ENCODE results near the gene FAM184B. TPM values are rescaled to one million over a fixed set of nuclear protein-coding genes. Genes with fewer than 3 reads are reported as not detected.

The FAM184B gene
- total RNA-seq, 1 donor from 2014 or later: 0.08 TPM

- DNase-seq (ENCODE audit: low spot score): no peak
- TF ChIP-seq, protein P1, sequence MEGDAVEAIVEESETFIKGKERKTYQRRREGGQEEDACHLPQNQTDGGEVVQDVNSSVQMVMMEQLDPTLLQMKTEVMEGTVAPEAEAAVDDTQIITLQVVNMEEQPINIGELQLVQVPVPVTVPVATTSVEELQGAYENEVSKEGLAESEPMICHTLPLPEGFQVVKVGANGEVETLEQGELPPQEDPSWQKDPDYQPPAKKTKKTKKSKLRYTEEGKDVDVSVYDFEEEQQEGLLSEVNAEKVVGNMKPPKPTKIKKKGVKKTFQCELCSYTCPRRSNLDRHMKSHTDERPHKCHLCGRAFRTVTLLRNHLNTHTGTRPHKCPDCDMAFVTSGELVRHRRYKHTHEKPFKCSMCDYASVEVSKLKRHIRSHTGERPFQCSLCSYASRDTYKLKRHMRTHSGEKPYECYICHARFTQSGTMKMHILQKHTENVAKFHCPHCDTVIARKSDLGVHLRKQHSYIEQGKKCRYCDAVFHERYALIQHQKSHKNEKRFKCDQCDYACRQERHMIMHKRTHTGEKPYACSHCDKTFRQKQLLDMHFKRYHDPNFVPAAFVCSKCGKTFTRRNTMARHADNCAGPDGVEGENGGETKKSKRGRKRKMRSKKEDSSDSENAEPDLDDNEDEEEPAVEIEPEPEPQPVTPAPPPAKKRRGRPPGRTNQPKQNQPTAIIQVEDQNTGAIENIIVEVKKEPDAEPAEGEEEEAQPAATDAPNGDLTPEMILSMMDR (IDR thresholded peaks at IDR 0.05; ENCODE audit: unreplicated experiment): no peak
- H3K4me3 Mint-ChIP-seq (ENCODE audit: unreplicated experiment): no peak overlapping the region
- no peaks in the 10 kb centered on the region for H3K9me3 Mint-ChIP-seq (ENCODE audit: unreplicated experiment)
- no peak overlapping the region for H3K27ac Mint-ChIP-seq (ENCODE audit: unreplicated experiment)
- H3K36me3 Mint-ChIP-seq (ENCODE audit: low read depth, unreplicated experiment): no peaks in the 10 kb centered on the region
- H3K4me1 Mint-ChIP-seq (ENCODE audit: unreplicated experiment): no peaks in the 10 kb centered on the region
- H3K27me3 Mint-ChIP-seq (ENCODE audit: unreplicated experiment): no peaks in the 10 kb centered on the region
These were observed 59.7 kb downstream of the FAM184B start for GRCh38 chr4:17721496-17722355.

GRCh38 chr4:17719106-17719505 lies 62.3 kb downstream of the FAM184B start:
- no peaks in the 10 kb centered on the region for H3K4me1 Mint-ChIP-seq (ENCODE audit: unreplicated experiment)
- H3K9me3 Mint-ChIP-seq (ENCODE audit: unreplicated experiment): no peaks in the 10 kb centered on the region
- H3K27me3 Mint-ChIP-seq (ENCODE audit: unreplicated experiment): no peaks in the 10 kb centered on the region
- TF ChIP-seq, protein P1 (IDR thresholded peaks at IDR 0.05; ENCODE audit: unreplicated experiment): no peak
- H3K36me3 Mint-ChIP-seq (ENCODE audit: low read depth, unreplicated experiment): no peaks in the 10 kb centered on the region
- H3K4me3 Mint-ChIP-seq (ENCODE audit: unreplicated experiment): no peak overlapping the region
- DNase-seq (ENCODE audit: low spot score): no peak
- no peak overlapping the region for H3K27ac Mint-ChIP-seq (ENCODE audit: unreplicated experiment)

DNA sequence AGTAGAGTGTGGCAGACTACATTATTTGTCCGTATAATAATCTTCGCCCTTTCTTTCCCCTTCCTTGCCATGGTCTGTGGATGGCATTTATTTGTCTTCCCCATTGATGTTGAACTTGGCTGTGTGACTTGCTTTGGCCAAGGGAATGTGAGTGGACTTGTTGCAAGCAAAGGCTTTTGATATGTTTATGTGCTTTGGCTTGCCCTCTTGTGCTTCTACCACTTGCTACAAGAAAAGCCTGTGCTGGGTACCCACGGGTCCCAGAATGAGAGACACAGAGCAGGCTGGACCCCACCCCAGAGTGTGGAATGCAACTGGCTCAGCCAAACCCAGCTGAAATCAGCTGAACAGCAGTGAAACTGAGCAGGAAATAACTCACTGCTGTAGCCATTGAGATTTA lies 63.0 kb downstream of the FAM184B start:
- no peaks in the 10 kb centered on the region for H3K9me3 Mint-ChIP-seq (ENCODE audit: unreplicated experiment)
- H3K27me3 Mint-ChIP-seq (ENCODE audit: unreplicated experiment): no peaks in the 10 kb centered on the region
- no peak for DNase-seq (ENCODE audit: low spot score)
- no peaks in the 10 kb centered on the region for H3K36me3 Mint-ChIP-seq (ENCODE audit: low read depth, unreplicated experiment)
- no peak overlapping the region for H3K4me3 Mint-ChIP-seq (ENCODE audit: unreplicated experiment)
- H3K4me1 Mint-ChIP-seq (ENCODE audit: unreplicated experiment): no peaks in the 10 kb centered on the region
- TF ChIP-seq, protein P1 (IDR thresholded peaks at IDR 0.05; ENCODE audit: unreplicated experiment): no peak
- H3K27ac Mint-ChIP-seq (ENCODE audit: unreplicated experiment): no peak overlapping the region

GRCh38 chr4:17717301-17717700 lies 64.1 kb downstream of the FAM184B start:
- TF ChIP-seq, protein P1 (IDR thresholded peaks at IDR 0.05; ENCODE audit: unreplicated experiment): no peak
- no peaks in the 10 kb centered on the region for H3K36me3 Mint-ChIP-seq (ENCODE audit: low read depth, unreplicated experiment)

GRCh38 chr4:17715511-17715910 lies 65.9 kb downstream of the FAM184B start:
- Mint-ChIP-seq H3K4me3 (ENCODE audit: unreplicated experiment) (no peak overlapping the region), H3K9me3 (ENCODE audit: unreplicated experiment) (no peaks in the 10 kb centered on the region), H3K4me1 (ENCODE audit: unreplicated experiment) (no peaks in the 10 kb centered on the region), H3K36me3 (ENCODE audit: low read depth, unreplicated experiment) (no peaks in the 10 kb centered on the region), H3K27ac (ENCODE audit: unreplicated experiment) (no peak overlapping the region), H3K27me3 (ENCODE audit: unreplicated experiment) (no peaks in the 10 kb centered on the region)
- no peak for DNase-seq (ENCODE audit: low spot score)
- TF ChIP-seq, protein P1 (IDR thresholded peaks at IDR 0.05; ENCODE audit: unreplicated experiment): no peak

More at GRCh38 chr4:17717301-17717700, 64.1 kb downstream of the FAM184B start:
- no peak for DNase-seq (ENCODE audit: low spot score)
- H3K4me1 Mint-ChIP-seq (ENCODE audit: unreplicated experiment): no peaks in the 10 kb centered on the region
- no peaks in the 10 kb centered on the region for H3K9me3 Mint-ChIP-seq (ENCODE audit: unreplicated experiment)
- no peak overlapping the region for H3K27ac Mint-ChIP-seq (ENCODE audit: unreplicated experiment)
- H3K4me3 Mint-ChIP-seq (ENCODE audit: unreplicated experiment): no peak overlapping the region
- H3K27me3 Mint-ChIP-seq (ENCODE audit: unreplicated experiment): no peaks in the 10 kb centered on the region
